ENCODE results near the gene MINK1.
"Not testable (repeated sequence)": the region's sequence is repeated elsewhere in the genome, so short reads cannot be mapped to it uniquely, and the experiment has no call there.

Gene MINK1

GRCh38 chr17:4815043-4815675 lies 18.0 kb upstream of the MINK1 start:
- peaks cover 3% of the 10 kb centered on the region for H3K9me3 Mint-ChIP-seq
- no peak for DNase-seq
- H3K36me3 Mint-ChIP-seq (ENCODE audit: low read depth): peaks cover 51% of the 10 kb centered on the region
- peaks cover 16% of the 10 kb centered on the region for H3K4me1 Mint-ChIP-seq
- H3K4me3 Mint-ChIP-seq: no peak overlapping the region
- no peaks in the 10 kb centered on the region for H3K27me3 Mint-ChIP-seq (ENCODE audit: low read depth, poor library complexity)
- TF ChIP-seq, protein P1, sequence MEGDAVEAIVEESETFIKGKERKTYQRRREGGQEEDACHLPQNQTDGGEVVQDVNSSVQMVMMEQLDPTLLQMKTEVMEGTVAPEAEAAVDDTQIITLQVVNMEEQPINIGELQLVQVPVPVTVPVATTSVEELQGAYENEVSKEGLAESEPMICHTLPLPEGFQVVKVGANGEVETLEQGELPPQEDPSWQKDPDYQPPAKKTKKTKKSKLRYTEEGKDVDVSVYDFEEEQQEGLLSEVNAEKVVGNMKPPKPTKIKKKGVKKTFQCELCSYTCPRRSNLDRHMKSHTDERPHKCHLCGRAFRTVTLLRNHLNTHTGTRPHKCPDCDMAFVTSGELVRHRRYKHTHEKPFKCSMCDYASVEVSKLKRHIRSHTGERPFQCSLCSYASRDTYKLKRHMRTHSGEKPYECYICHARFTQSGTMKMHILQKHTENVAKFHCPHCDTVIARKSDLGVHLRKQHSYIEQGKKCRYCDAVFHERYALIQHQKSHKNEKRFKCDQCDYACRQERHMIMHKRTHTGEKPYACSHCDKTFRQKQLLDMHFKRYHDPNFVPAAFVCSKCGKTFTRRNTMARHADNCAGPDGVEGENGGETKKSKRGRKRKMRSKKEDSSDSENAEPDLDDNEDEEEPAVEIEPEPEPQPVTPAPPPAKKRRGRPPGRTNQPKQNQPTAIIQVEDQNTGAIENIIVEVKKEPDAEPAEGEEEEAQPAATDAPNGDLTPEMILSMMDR (IDR thresholded peaks at IDR 0.05): peak; percentile 16
- peak overlapping the region; percentile 1 for H3K27ac Mint-ChIP-seq

DNA sequence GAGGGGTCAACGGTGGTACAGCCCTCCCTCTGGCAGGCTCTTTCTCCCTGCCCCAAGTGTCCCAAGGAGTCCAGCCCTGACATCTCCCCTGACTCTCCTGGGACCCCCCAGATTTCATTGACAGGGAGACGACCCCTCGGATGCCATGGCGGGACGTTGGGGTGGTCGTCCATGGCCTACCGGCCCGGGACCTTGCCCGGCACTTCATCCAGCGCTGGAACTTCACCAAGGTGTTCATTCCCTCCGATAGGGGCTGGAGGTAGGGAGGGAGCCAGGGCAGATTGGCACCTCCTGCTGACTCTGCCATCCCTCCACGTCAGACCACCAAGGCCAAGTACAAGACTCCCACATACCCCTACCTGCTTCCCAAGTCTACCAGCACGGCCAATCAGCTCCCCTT lies 16.3 kb upstream of the MINK1 start:
- peaks cover 38% of the 10 kb centered on the region for H3K36me3 Mint-ChIP-seq (ENCODE audit: low read depth)
- H3K27ac Mint-ChIP-seq: no peak overlapping the region
- TF ChIP-seq, protein P1 (IDR thresholded peaks at IDR 0.05): no peak
- DNase-seq: no peak
- H3K4me3 Mint-ChIP-seq: no peak overlapping the region
- peaks cover 10% of the 10 kb centered on the region for H3K4me1 Mint-ChIP-seq
- peaks cover 3% of the 10 kb centered on the region for H3K9me3 Mint-ChIP-seq
- H3K27me3 Mint-ChIP-seq (ENCODE audit: low read depth, poor library complexity): no peaks in the 10 kb centered on the region

DNA sequence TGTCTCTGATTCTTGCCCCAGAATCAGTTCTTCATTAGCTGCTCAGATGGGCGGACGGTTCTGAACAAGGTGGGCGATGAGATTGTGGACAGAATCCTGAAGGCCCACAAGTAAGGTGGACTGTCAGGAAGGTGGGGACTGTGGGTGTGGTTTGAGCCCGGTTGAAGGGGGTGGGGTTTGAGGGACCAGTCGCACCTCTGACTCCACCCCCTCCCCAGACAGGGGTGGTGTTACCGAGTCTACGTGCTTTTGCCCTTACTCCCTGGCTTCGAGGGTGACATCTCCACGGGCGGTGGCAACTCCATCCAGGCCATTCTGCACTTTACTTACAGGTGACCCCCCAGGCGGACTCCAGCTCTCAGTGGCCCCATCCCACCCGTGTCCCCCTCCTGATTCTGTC lies 14.9 kb upstream of the MINK1 start:
- Mint-ChIP-seq H3K4me3 (no peak overlapping the region), H3K9me3 (peaks cover 3% of the 10 kb centered on the region), H3K27ac (peak overlapping the region; percentile 88), H3K27me3 (ENCODE audit: low read depth, poor library complexity) (no peaks in the 10 kb centered on the region), H3K4me1 (peaks cover under 1% of the 10 kb centered on the region), H3K36me3 (ENCODE audit: low read depth) (peaks cover 32% of the 10 kb centered on the region)
- TF ChIP-seq, protein P1 (IDR thresholded peaks at IDR 0.05): no peak
- DNase-seq: no peak

- no peaks in the 10 kb centered on the region for H3K4me1 Mint-ChIP-seq
- H3K9me3 Mint-ChIP-seq: no peaks in the 10 kb centered on the region
- no peaks in the 10 kb centered on the region for H3K27me3 Mint-ChIP-seq (ENCODE audit: low read depth, poor library complexity)
- TF ChIP-seq, protein P1 (IDR thresholded peaks at IDR 0.05): no peak
- no peak overlapping the region for H3K4me3 Mint-ChIP-seq
- no peak for DNase-seq
- peak overlapping the region; percentile 90 for H3K27ac Mint-ChIP-seq
- peaks cover 10% of the 10 kb centered on the region for H3K36me3 Mint-ChIP-seq (ENCODE audit: low read depth)
Observed at GRCh38 chr17:4822835-4823234, 10.3 kb upstream of the MINK1 start.

DNA sequence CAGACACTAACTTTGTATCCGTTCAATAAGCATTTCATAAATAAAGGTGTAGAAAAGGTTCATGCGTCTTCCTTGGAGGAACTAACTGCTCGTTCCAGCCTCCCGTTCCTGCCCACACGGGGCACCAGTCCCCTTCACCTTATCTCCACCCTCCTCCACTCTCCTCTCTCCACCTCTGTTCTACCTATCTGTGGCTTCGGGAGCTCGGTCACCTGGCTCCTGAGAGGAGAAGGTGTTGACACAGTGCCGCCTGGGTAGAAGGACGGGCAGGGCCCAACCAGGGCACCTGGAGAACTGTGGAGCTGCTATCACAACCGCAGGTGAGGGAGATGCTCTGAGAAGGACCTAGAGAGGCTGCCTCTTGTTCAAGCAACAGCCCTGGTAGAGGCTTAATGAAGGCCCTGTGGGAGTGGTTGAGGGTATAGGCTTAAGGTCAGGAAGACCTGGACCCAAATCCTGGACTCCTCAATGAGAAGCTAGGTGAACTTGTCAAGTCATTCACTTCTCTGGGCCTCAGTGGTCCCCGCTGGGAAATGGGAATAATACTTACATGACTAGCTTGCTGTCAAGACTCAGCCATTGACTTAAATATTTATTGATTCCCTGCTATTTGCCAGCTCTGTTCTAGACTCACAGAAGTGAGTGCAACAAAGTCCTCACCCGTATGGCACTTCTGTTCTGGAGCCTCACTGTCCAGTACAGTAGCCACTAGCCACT lies 9.6 kb upstream of the MINK1 start:
- Mint-ChIP-seq H3K9me3 (no peaks in the 10 kb centered on the region), H3K4me1 (no peaks in the 10 kb centered on the region), H3K36me3 (ENCODE audit: low read depth) (peaks cover 10% of the 10 kb centered on the region), H3K27ac (peak overlapping the region; percentile 90), H3K4me3 (no peak overlapping the region), H3K27me3 (ENCODE audit: low read depth, poor library complexity) (no peaks in the 10 kb centered on the region)
- TF ChIP-seq, protein P1 (IDR thresholded peaks at IDR 0.05): no peak
- DNase-seq: no peak

GRCh38 chr17:4827399-4827798 lies 5.7 kb upstream of the MINK1 start:
- Mint-ChIP-seq H3K4me1 (no peaks in the 10 kb centered on the region), H3K36me3 (ENCODE audit: low read depth) (no peaks in the 10 kb centered on the region), H3K9me3 (no peaks in the 10 kb centered on the region), H3K4me3 (no peak overlapping the region), H3K27ac (no peak overlapping the region), H3K27me3 (ENCODE audit: low read depth, poor library complexity) (no peaks in the 10 kb centered on the region)
- no peak for DNase-seq
- TF ChIP-seq, protein P1 (IDR thresholded peaks at IDR 0.05): no peak

GRCh38 chr17:4832829-4833177 lies 337 bp upstream of the MINK1 start:
- not testable (repeated sequence) for H3K27me3 Mint-ChIP-seq (ENCODE audit: low read depth, poor library complexity); H3K36me3 Mint-ChIP-seq (ENCODE audit: low read depth); DNase-seq; H3K9me3 Mint-ChIP-seq
- Mint-ChIP-seq H3K4me1 (peaks cover 36% of the 10 kb centered on the region), H3K27ac (peak overlapping the region; percentile 93), H3K4me3 (peak overlapping the region; percentile 88)
